ENCODE measurements around the gene GALR2. TPM values are rescaled to one million over a fixed set of nuclear protein-coding genes. Genes with fewer than 3 reads are reported as not detected.
"Not testable (repeated sequence)": the region's sequence is repeated elsewhere in the genome, so short reads cannot be mapped to it uniquely, and the experiment has no call there.

Gene GALR2
- total RNA-seq, 1 experiment from 2014 or later: not detected

DNA sequence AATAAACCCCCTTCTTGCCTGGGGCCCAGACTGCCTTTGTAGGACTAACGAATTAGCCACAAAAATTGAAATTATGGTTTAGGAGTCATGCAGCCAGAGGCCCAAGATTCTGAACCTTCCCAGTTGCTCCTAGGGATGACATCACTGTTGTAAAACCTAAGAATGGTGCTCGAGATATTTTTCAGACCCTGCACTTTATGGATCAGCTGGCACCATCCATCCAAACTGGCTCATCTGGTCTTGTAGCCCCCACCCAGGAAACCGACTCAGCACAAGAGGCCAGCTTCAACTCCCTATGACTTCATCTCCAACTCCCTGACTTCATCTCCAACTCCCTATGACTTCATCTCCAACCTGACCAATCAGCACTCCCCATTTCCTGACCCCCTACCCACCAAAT is 36.5 kb upstream of the GALR2 start:
- no TSS peak for BruUV-seq (replicated peaks)
- no peaks in the 10 kb centered on the region for H3K27me3 ChIP-seq (replicated peaks; ENCODE audit: insufficient read depth, low read depth, low read length, poor library complexity)
- intact Hi-C loops (cut with micrococcal nuclease; ENCODE audit: unreplicated experiment): no loop called here
- H3K27ac ChIP-seq (ENCODE audit: low read depth, low read length, poor library complexity, severe bottlenecking): no peak overlapping the region
- ChIA-PET POLR2A (ENCODE audit: low non-redundant PET) (no interaction called here), CTCF (no interaction called here)
- peaks cover 36% of the 10 kb centered on the region for H3K36me3 ChIP-seq (ENCODE audit: insufficient read depth, low read length, poor library complexity, severe bottlenecking)
- no peak for DNase-seq (ENCODE audit: low spot score)
- H3K4me3 ChIP-seq (ENCODE audit: low read depth, low read length, poor library complexity, severe bottlenecking): no peak overlapping the region
- H3K4me1 ChIP-seq (ENCODE audit: insufficient read depth, low read length, poor library complexity, severe bottlenecking): peaks cover 5% of the 10 kb centered on the region
- no peak for TF ChIP-seq EZH2 (IDR thresholded peaks at IDR 0.05; ENCODE audit: borderline replicate concordance, low read depth, low read length, poor library complexity, severe bottlenecking)
- TF ChIP-seq, protein P1, sequence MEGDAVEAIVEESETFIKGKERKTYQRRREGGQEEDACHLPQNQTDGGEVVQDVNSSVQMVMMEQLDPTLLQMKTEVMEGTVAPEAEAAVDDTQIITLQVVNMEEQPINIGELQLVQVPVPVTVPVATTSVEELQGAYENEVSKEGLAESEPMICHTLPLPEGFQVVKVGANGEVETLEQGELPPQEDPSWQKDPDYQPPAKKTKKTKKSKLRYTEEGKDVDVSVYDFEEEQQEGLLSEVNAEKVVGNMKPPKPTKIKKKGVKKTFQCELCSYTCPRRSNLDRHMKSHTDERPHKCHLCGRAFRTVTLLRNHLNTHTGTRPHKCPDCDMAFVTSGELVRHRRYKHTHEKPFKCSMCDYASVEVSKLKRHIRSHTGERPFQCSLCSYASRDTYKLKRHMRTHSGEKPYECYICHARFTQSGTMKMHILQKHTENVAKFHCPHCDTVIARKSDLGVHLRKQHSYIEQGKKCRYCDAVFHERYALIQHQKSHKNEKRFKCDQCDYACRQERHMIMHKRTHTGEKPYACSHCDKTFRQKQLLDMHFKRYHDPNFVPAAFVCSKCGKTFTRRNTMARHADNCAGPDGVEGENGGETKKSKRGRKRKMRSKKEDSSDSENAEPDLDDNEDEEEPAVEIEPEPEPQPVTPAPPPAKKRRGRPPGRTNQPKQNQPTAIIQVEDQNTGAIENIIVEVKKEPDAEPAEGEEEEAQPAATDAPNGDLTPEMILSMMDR (conservative IDR thresholded peaks at IDR 0.05; ENCODE audit: low read depth, low read length): no peak
- no peaks in the 10 kb centered on the region for H3K9me3 ChIP-seq (ENCODE audit: low read depth, low read length, poor library complexity, severe bottlenecking)

DNA sequence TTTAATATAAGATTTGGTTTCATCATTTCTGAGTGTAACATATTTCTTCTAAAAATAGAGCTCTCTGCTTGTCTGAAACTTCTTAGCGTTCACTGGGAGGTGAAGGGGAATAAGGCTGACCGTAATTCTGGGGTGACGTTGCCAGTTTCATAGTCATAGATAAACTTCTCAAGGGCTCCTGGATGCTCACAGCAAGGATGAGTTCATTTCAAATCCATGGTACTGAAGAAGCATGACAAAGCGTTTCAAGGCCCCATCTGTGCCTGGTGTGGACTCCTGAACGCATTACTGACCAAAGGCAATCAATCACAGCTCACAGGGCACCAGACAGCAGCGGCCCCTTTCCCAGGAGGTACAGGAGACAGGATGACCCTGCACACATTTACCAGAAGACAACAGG is 35.5 kb upstream of the GALR2 start:
- no peak overlapping the region for H3K27ac ChIP-seq (ENCODE audit: low read depth, low read length, poor library complexity, severe bottlenecking)
- H3K4me3 ChIP-seq (ENCODE audit: low read depth, low read length, poor library complexity, severe bottlenecking): no peak overlapping the region
- DNase-seq (ENCODE audit: low spot score): no peak
- H3K36me3 ChIP-seq (ENCODE audit: insufficient read depth, low read length, poor library complexity, severe bottlenecking): peaks cover 47% of the 10 kb centered on the region
- intact Hi-C loops (cut with micrococcal nuclease; ENCODE audit: unreplicated experiment): no loop called here
- peaks cover 5% of the 10 kb centered on the region for H3K4me1 ChIP-seq (ENCODE audit: insufficient read depth, low read length, poor library complexity, severe bottlenecking)
- ChIA-PET CTCF (no interaction called here), POLR2A (ENCODE audit: low non-redundant PET) (no interaction called here)
- no peaks in the 10 kb centered on the region for H3K9me3 ChIP-seq (ENCODE audit: low read depth, low read length, poor library complexity, severe bottlenecking)
- H3K27me3 ChIP-seq (replicated peaks; ENCODE audit: insufficient read depth, low read depth, low read length, poor library complexity): no peaks in the 10 kb centered on the region
- TF ChIP-seq, protein P1 (conservative IDR thresholded peaks at IDR 0.05; ENCODE audit: low read depth, low read length): no peak
- no peak for TF ChIP-seq EZH2 (IDR thresholded peaks at IDR 0.05; ENCODE audit: borderline replicate concordance, low read depth, low read length, poor library complexity, severe bottlenecking)
- BruUV-seq (replicated peaks): TSS peak; percentile 88

DNA sequence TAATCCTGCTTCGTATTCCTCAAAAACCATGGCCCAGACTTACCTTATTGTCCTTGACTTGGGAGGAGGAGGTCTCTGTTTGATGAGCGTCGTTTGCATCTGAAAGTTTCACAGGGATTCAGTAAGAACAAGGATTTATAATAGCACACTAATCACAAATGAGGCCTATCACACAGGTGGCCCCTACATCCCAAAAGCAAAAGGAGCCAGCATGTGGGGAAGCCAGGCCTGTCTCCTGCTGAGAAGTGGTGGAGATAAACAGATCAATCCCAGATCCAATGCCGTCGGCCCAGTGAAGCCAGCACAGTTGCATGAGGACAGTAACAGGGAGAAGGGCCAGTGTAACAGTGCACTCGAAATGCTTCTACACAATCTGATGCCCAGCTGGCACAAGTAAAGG is 34.2 kb upstream of the GALR2 start:
- ChIA-PET CTCF (no interaction called here), POLR2A (ENCODE audit: low non-redundant PET) (no interaction called here)
- no peaks in the 10 kb centered on the region for H3K27me3 ChIP-seq (replicated peaks; ENCODE audit: insufficient read depth, low read depth, low read length, poor library complexity)
- intact Hi-C loops (cut with micrococcal nuclease; ENCODE audit: unreplicated experiment): no loop called here
- no peak overlapping the region for H3K27ac ChIP-seq (ENCODE audit: low read depth, low read length, poor library complexity, severe bottlenecking)
- no peak overlapping the region for H3K4me3 ChIP-seq (ENCODE audit: low read depth, low read length, poor library complexity, severe bottlenecking)
- peaks cover 60% of the 10 kb centered on the region for H3K36me3 ChIP-seq (ENCODE audit: insufficient read depth, low read length, poor library complexity, severe bottlenecking)
- TF ChIP-seq, protein P1 (conservative IDR thresholded peaks at IDR 0.05; ENCODE audit: low read depth, low read length): no peak
- no peak for TF ChIP-seq EZH2 (IDR thresholded peaks at IDR 0.05; ENCODE audit: borderline replicate concordance, low read depth, low read length, poor library complexity, severe bottlenecking)
- DNase-seq (ENCODE audit: low spot score): no peak
- H3K4me1 ChIP-seq (ENCODE audit: insufficient read depth, low read length, poor library complexity, severe bottlenecking): peaks cover 5% of the 10 kb centered on the region
- H3K9me3 ChIP-seq (ENCODE audit: low read depth, low read length, poor library complexity, severe bottlenecking): no peaks in the 10 kb centered on the region
- BruUV-seq (replicated peaks): no TSS peak

DNA sequence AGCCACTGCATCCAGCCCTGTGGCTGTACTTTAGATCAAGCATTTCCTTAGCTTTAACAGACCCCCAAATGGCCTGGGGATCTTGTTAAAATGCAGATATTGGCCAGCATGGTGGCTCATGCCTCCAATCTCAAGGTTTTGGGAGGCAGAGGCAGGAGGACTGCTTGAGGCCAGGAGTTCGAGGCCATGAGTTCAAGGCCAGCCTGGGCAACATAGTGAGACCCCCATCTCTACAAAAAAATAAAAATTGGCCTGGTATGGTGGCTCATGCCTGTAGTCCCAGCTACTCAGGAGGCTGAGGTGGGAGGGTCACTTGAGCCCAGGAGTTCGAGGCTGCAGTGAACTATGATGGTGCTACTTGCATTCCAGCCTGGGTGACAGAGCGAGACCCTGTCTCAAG is 31.7 kb upstream of the GALR2 start:
- H3K4me3 ChIP-seq (ENCODE audit: low read depth, low read length, poor library complexity, severe bottlenecking); H3K27ac ChIP-seq (ENCODE audit: low read depth, low read length, poor library complexity, severe bottlenecking); POLR2A ChIA-PET (ENCODE audit: low non-redundant PET); BruUV-seq (replicated peaks); H3K9me3 ChIP-seq (ENCODE audit: low read depth, low read length, poor library complexity, severe bottlenecking); H3K27me3 ChIP-seq (replicated peaks; ENCODE audit: insufficient read depth, low read depth, low read length, poor library complexity); DNase-seq (ENCODE audit: low spot score); CTCF ChIA-PET; H3K4me1 ChIP-seq (ENCODE audit: insufficient read depth, low read length, poor library complexity, severe bottlenecking); intact Hi-C loops (cut with micrococcal nuclease; ENCODE audit: unreplicated experiment): not testable (repeated sequence)
- peaks cover 80% of the 10 kb centered on the region for H3K36me3 ChIP-seq (ENCODE audit: insufficient read depth, low read length, poor library complexity, severe bottlenecking)

DNA sequence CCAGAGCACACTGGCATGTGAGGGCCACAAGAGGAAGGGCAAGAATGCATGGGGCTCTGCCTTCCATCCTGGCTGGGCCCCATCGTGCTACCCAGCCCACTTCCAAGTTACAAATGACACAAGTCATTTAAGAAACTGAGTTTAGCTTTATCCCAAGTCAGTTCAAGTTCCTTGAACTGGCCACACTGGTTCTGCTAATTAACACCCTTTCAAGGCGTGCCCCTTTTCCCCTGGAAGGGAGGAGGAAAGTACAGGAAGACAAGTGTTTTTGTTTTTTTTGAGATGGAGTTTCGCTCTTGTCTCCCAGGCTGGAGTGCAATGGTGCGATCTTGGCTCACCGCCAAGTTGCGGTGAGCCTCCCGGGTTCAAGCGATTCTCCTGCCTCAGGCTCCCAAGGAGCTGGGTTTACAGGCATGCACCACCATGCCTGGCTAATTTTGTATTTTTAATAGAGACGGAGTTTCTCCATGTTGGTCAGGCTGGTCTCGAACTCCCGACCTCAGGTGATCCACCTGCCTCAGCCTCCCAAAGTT is 30.0 kb upstream of the GALR2 start:
- BruUV-seq (replicated peaks); H3K27ac ChIP-seq (ENCODE audit: low read depth, low read length, poor library complexity, severe bottlenecking); intact Hi-C loops (cut with micrococcal nuclease; ENCODE audit: unreplicated experiment); H3K4me3 ChIP-seq (ENCODE audit: low read depth, low read length, poor library complexity, severe bottlenecking); H3K4me1 ChIP-seq (ENCODE audit: insufficient read depth, low read length, poor library complexity, severe bottlenecking); DNase-seq (ENCODE audit: low spot score); H3K9me3 ChIP-seq (ENCODE audit: low read depth, low read length, poor library complexity, severe bottlenecking); POLR2A ChIA-PET (ENCODE audit: low non-redundant PET); CTCF ChIA-PET; H3K27me3 ChIP-seq (replicated peaks; ENCODE audit: insufficient read depth, low read depth, low read length, poor library complexity): not testable (repeated sequence)
- peaks cover 81% of the 10 kb centered on the region for H3K36me3 ChIP-seq (ENCODE audit: insufficient read depth, low read length, poor library complexity, severe bottlenecking)
